ENCODE data around the gene NUMBL. TPM values are rescaled to one million over a fixed set of nuclear protein-coding genes. Genes with fewer than 3 reads are reported as not detected.
A peak's percentile ranks its signal among the peaks of the same experiment; 100 is the strongest.

NUMBL gene
- total and polyA plus RNA-seq, 2 experiments from 2014 or later, result 15.7 to 32.1 TPM

DNA sequence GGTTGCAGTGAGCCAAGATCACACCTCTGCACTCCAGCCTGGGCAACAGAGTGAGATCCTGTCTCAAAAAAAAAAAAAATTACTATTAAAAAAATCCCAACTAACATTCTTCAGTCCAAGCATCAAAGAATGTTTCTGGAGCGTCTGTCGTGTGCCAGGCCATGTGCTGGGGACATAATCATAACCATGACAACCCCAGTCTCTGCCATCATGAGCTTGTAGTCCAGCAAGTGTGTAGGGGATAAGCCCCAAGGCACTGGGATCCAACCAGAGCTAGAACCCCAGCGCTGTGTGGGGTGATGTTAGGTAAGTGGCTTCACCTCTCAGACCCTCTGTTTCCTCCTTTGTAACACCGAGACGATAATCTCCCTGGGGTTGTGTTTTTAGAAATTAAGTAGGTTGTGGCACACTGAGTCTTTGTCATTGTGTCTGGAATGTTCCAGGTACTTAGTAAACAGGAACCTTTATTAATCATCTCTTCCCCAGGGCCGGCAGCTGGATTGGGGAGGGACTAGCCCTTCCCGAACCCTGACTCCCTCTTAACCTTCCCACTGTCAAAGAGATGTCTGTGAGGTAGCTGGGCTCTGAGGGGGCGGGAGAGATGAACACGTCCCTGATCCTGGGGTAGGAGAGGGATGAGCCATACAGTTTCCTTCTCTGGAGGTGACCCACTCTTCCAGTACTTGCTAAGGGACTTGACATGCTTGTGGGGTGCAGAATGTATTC lies 31.6 kb upstream of the NUMBL start:
- Histone ChIP-seq H3K36me3 (replicated peaks; ENCODE audit: insufficient read depth, low read depth) (no peaks in the 10 kb centered on the region), H3K27me3 (no peaks in the 10 kb centered on the region), H3K9me3 (ENCODE audit: low read depth) (no peaks in the 10 kb centered on the region), H2AFZ (no peak overlapping the region), H3K4me2 (peak overlapping the region; percentile 85), H3K9me2 (replicated peaks; ENCODE audit: insufficient read depth) (no peaks in the 10 kb centered on the region), H3K4me3 (no peak overlapping the region), H3K4me1 (ENCODE audit: insufficient read depth) (peaks cover 21% of the 10 kb centered on the region), H3K79me2 (peaks cover 98% of the 10 kb centered on the region), H4K20me1 (ENCODE audit: insufficient read depth, poor library complexity, severe bottlenecking) (peaks cover 67% of the 10 kb centered on the region), H3K27ac (no peak overlapping the region)
- 83% methylated on average over 9 of the region's 9 CpGs for WGBS (ENCODE audit: low lambda C conversion rate, missing lambda C conversion rate)
- TF ChIP-seq EZH2phosphoT487 (IDR thresholded peaks at IDR 0.05; ENCODE audit: low read depth, severe bottlenecking, unreplicated experiment) (no peak), EZH2 (IDR thresholded peaks at IDR 0.05; ENCODE audit: borderline replicate concordance) (no peak)
- TF ChIP-seq, protein P1, sequence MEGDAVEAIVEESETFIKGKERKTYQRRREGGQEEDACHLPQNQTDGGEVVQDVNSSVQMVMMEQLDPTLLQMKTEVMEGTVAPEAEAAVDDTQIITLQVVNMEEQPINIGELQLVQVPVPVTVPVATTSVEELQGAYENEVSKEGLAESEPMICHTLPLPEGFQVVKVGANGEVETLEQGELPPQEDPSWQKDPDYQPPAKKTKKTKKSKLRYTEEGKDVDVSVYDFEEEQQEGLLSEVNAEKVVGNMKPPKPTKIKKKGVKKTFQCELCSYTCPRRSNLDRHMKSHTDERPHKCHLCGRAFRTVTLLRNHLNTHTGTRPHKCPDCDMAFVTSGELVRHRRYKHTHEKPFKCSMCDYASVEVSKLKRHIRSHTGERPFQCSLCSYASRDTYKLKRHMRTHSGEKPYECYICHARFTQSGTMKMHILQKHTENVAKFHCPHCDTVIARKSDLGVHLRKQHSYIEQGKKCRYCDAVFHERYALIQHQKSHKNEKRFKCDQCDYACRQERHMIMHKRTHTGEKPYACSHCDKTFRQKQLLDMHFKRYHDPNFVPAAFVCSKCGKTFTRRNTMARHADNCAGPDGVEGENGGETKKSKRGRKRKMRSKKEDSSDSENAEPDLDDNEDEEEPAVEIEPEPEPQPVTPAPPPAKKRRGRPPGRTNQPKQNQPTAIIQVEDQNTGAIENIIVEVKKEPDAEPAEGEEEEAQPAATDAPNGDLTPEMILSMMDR (IDR thresholded peaks at IDR 0.05; ENCODE audit: poor library complexity), result no peak
- no peak for DNase-seq (ENCODE audit: low spot score)

DNA sequence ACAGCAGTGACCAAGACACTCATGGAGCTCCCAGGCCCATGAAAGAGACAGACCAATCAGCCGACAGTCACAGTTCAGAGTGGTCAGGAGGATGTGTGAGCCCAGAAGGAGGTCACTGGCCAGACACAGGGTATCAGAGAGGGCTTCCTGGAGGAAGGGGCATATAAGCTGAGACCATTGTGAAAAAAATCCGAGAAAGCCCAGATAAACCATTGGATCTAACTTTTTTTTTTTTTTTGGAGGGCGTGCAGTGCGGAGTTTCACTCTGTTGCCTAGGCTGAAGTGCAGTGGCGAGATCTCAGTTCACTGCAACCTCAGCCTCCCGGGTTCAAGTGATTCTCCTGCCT lies 30.7 kb upstream of the NUMBL start:
- no peaks in the 10 kb centered on the region for H3K9me3 ChIP-seq (ENCODE audit: low read depth)
- H3K4me2 ChIP-seq, result peak overlapping the region; percentile 85
- TF ChIP-seq EZH2phosphoT487 (IDR thresholded peaks at IDR 0.05; ENCODE audit: low read depth, severe bottlenecking, unreplicated experiment), result no peak
- no peaks in the 10 kb centered on the region for H3K27me3 ChIP-seq
- H3K4me1 ChIP-seq (ENCODE audit: insufficient read depth), result peaks cover 21% of the 10 kb centered on the region
- H3K79me2 ChIP-seq, result peaks cover 90% of the 10 kb centered on the region
- no peak overlapping the region for H2AFZ ChIP-seq
- H3K4me3 ChIP-seq, result peak overlapping the region; percentile 84
- 88% methylated on average over 6 of the region's 6 CpGs for WGBS (ENCODE audit: low lambda C conversion rate, missing lambda C conversion rate)
- DNase-seq (ENCODE audit: low spot score), result no peak
- peak overlapping the region; percentile 100 for H3K27ac ChIP-seq
- H3K9me2 ChIP-seq (replicated peaks; ENCODE audit: insufficient read depth), result no peaks in the 10 kb centered on the region
- H3K36me3 ChIP-seq (replicated peaks; ENCODE audit: insufficient read depth, low read depth), result no peaks in the 10 kb centered on the region
- peaks cover 61% of the 10 kb centered on the region for H4K20me1 ChIP-seq (ENCODE audit: insufficient read depth, poor library complexity, severe bottlenecking)

DNA sequence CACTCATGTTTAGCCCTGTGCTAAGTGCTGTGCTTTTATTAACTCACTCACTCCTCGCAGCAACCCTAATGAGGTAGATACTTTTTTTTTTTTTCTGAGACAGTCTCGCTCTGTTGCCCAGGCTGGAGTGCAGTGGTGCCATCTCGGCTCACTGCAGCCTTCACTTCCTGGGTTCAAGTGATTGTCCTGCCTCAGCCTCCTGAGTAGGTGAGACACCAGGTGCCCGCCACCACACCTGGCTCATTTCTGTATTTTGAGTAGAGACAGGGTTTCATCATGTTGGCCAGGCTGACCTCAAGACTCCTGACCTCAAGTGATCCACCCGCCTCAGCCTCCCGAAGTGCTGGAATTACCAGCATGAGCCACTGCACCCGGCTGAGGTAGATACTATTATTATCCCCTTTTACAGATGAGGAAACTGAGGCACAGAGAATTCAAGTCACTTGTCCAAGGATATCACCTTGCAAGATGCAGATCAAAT lies 29.0 kb upstream of the NUMBL start:
- 55% methylated on average over 7 of the region's 7 CpGs for WGBS (ENCODE audit: low lambda C conversion rate, missing lambda C conversion rate)
- Histone ChIP-seq H2AFZ (no peak overlapping the region), H3K4me1 (ENCODE audit: insufficient read depth) (peaks cover 21% of the 10 kb centered on the region), H3K27ac (peak overlapping the region; percentile 100), H4K20me1 (ENCODE audit: insufficient read depth, poor library complexity, severe bottlenecking) (peaks cover 46% of the 10 kb centered on the region), H3K9me3 (ENCODE audit: low read depth) (no peaks in the 10 kb centered on the region), H3K27me3 (no peaks in the 10 kb centered on the region), H3K9me2 (replicated peaks; ENCODE audit: insufficient read depth) (no peaks in the 10 kb centered on the region), H3K79me2 (peaks cover 73% of the 10 kb centered on the region), H3K36me3 (replicated peaks; ENCODE audit: insufficient read depth, low read depth) (no peaks in the 10 kb centered on the region), H3K4me3 (peak overlapping the region; percentile 84), H3K4me2 (peak overlapping the region; percentile 85)
- no peak for TF ChIP-seq EZH2phosphoT487 (IDR thresholded peaks at IDR 0.05; ENCODE audit: low read depth, severe bottlenecking, unreplicated experiment)
- no peak for TF ChIP-seq EZH2 (IDR thresholded peaks at IDR 0.05; ENCODE audit: borderline replicate concordance)
- TF ChIP-seq, protein P1 (IDR thresholded peaks at IDR 0.05; ENCODE audit: poor library complexity), result no peak
- no peak for DNase-seq (ENCODE audit: low spot score)

DNA sequence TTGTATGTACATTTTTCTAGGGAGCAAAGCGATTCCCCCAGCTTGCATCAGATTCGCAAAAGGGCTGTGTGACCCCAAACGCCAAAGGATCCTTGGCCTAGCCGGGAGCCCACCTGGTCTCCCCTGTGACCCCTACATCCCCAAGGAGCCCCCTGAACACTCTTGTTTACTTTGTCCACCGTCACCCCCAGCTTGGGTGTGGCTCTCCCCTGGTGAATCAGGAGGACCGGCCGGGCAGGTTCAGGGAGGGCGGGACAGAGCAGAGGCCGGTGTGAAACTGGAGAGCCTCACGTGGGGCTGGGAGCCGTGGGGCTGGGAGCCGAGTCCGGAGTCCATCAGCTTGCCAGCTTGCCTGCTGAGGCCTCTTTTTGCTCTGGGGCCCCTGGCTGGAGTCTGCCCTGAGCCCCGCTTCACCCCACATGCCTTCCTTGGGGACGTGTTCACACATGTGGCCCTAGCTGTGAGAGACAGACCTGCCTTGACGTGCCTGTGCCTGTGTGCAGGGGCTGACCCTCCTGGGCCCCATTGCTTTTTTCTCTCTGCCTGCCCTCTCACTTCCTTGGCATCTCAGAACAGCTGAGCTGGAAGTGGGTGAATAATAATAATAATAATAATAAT lies 28.4 kb upstream of the NUMBL start:
- no peak for TF ChIP-seq EZH2 (IDR thresholded peaks at IDR 0.05; ENCODE audit: borderline replicate concordance)
- no peak for TF ChIP-seq EZH2phosphoT487 (IDR thresholded peaks at IDR 0.05; ENCODE audit: low read depth, severe bottlenecking, unreplicated experiment)
- TF ChIP-seq, protein P1 (IDR thresholded peaks at IDR 0.05; ENCODE audit: poor library complexity), result no peak
- H3K4me1 ChIP-seq (ENCODE audit: insufficient read depth), result peaks cover 26% of the 10 kb centered on the region
- WGBS (ENCODE audit: low lambda C conversion rate, missing lambda C conversion rate), result 8% methylated on average over 13 of the region's 16 CpGs
- H3K9me2 ChIP-seq (replicated peaks; ENCODE audit: insufficient read depth), result no peaks in the 10 kb centered on the region
- H3K27ac ChIP-seq, result peak overlapping the region; percentile 100
- no peaks in the 10 kb centered on the region for H3K36me3 ChIP-seq (replicated peaks; ENCODE audit: insufficient read depth, low read depth)
- no peak overlapping the region for H2AFZ ChIP-seq
- H3K4me3 ChIP-seq, result peak overlapping the region; percentile 84
- peaks cover 41% of the 10 kb centered on the region for H4K20me1 ChIP-seq (ENCODE audit: insufficient read depth, poor library complexity, severe bottlenecking)
- H3K79me2 ChIP-seq, result peaks cover 72% of the 10 kb centered on the region
- peak; percentile 89 for DNase-seq (ENCODE audit: low spot score)
- H3K9me3 ChIP-seq (ENCODE audit: low read depth), result no peaks in the 10 kb centered on the region
- H3K4me2 ChIP-seq, result peak overlapping the region; percentile 85
- H3K27me3 ChIP-seq, result no peaks in the 10 kb centered on the region
